GM06990 (cell line): Measurements from ENCODE around the gene DUSP7.

Source experiments
- DNase-seq: peaks from one replicate; pipeline ENCODE4 v3.0.0-alpha.2; 2011; ENCODE audit not compliant: insufficient read length; ENCODE audit errors: extremely low read depth
- H3K27me3 ChIP-seq: replicated peaks from 2 replicates; pipeline ENCODE4 v1.6.0; 2011; ENCODE audit warnings: low read length; ENCODE audit not compliant: control insufficient read depth, insufficient read depth
- H3K36me3 ChIP-seq: 2 replicates; pipeline ENCODE4 v1.5.1; 2011; ENCODE audit warnings: low read length; ENCODE audit not compliant: control insufficient read depth, insufficient read depth
- H3K4me3 ChIP-seq: replicated peaks from 2 replicates; pipeline ENCODE4 v1.5.1; 2011; ENCODE audit warnings: low read depth, mild to moderate bottlenecking, control low read depth, low read length
- TF ChIP-seq, protein P1 (sequence below): IDR thresholded peaks from 2 replicates; pipeline ENCODE4 v1.5.1; 2011; ENCODE audit warnings: low read length, control low read depth, mild to moderate bottlenecking, inconsistent platforms; ENCODE audit not compliant: insufficient read depth, poor library complexity, severe bottlenecking

DUSP7 gene

DNA sequence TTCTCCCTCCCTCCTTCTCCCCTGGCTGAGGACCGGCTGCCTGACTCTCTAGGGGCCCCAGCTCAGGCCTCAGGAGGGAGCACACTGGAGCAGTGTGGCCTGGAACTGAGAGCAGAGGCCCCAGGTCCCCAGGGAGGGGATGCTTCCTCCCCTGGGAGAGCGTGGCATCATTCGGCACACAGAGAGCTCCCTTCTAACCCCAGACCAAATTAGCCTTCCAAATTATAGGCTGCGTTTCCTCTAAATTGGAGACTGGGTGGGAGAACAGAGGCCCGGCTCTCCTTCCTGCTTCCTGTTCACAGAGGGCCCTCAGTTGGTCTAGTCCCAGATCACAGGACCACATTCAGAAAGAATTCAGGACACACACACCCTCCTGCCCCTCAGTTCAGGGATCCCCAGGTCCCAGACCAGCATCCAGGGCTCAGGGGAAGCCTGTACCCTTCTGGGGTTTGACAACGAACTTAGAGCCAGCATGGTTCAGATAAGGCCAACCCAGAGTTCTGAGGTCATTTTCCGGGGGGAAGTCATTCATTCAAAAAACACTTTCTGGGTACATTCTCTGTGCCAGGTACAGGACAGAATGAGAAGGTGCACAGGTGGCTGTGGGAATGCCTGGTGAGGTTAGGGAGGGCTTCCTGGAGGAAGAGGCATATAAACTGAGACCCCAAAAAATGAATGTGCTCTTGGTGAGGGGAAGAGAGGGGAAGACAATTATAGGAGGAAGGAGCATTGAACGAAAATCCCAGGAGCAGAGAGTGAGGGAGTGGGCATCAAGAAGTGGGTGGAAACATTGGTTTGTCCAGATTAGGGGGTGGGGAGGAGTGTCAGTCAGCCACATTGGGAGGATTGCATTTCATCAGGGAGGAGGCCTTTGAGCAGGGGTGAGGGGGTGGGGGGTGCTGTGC lies 32.3 kb downstream of the DUSP7 start:
- Histone ChIP-seq H3K4me3 (no peak overlapping the region), H3K36me3 (no peaks in the 10 kb centered on the region), H3K27me3 (no peaks in the 10 kb centered on the region)
- DNase-seq = peak; percentile 79
- TF ChIP-seq, protein P1, sequence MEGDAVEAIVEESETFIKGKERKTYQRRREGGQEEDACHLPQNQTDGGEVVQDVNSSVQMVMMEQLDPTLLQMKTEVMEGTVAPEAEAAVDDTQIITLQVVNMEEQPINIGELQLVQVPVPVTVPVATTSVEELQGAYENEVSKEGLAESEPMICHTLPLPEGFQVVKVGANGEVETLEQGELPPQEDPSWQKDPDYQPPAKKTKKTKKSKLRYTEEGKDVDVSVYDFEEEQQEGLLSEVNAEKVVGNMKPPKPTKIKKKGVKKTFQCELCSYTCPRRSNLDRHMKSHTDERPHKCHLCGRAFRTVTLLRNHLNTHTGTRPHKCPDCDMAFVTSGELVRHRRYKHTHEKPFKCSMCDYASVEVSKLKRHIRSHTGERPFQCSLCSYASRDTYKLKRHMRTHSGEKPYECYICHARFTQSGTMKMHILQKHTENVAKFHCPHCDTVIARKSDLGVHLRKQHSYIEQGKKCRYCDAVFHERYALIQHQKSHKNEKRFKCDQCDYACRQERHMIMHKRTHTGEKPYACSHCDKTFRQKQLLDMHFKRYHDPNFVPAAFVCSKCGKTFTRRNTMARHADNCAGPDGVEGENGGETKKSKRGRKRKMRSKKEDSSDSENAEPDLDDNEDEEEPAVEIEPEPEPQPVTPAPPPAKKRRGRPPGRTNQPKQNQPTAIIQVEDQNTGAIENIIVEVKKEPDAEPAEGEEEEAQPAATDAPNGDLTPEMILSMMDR = peak; percentile 4

DNA sequence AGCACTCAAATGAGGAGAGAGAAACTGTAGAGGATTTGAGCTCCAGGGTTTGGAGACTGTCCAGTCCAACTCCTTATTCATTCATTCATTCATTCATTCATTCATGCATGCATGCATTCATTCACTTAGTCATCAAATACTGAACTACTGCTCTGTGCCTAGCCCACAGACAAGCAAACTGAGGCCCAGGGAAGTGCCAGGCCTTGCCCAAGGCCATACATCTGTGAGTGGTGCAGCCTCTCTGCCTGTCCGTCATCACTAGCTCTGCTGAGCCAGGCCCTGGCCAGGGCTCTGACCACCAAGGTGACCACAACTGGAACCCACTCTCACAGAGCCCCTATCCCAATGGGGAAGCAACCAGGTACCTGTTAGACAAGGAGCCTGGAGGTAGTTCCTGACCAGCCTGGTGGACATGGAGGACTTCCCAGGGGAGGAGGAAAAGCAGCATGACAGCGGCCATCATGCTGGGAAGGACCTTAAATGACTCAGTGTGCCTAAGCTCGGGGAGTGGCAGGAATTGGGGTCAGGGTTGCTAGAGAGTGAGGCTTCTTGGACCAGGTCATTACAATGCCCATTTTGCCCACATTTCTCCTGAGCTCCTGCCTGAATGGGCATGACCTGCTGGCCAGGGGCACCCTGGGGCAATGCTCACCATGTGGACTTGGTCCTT lies 33.1 kb downstream of the DUSP7 start:
- DNase-seq = no peak
- H3K27me3 ChIP-seq = no peaks in the 10 kb centered on the region
- no peak overlapping the region for H3K4me3 ChIP-seq
- TF ChIP-seq, protein P1 = no peak
- no peaks in the 10 kb centered on the region for H3K36me3 ChIP-seq

DNA sequence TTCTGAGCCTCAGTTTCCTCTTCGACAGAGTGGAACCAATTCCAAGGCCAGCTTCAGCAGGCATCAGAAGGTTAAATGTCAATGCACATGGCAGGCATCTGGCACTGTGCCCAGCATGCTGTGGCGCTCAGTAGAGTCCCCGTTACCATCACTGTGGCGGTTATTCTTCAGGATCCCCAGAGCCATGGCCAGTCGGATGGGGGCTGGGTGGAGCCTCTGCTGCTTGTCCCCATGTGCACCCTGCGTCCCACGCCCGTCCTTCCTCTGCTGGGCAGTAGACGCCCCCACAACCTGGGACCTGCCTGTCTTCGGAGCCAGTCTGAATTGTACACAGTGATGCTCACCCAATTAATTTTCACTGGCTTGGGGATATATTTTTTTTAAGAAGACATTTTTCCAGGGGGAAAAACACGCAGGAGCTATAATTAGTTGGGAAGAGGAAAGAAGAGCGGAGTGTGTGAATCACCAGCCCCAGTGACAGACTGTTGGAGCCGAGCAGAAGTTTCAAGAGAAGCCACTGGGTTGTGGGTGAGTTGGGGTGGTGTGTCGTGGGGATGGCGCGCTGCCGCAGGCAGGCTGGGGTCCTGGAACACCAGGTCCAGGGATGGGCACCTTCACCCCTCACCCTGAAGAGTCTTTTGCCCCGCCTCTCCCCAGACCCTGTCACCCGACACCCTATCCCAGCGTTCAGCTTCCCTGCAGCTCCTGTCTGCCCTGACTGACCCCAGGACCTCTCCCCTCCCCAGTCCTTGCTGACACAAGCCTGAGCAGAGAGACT lies 33.9 kb downstream of the DUSP7 start:
- TF ChIP-seq, protein P1 = no peak
- DNase-seq = no peak
- Histone ChIP-seq H3K36me3 (no peaks in the 10 kb centered on the region), H3K27me3 (no peaks in the 10 kb centered on the region), H3K4me3 (no peak overlapping the region)

DNA sequence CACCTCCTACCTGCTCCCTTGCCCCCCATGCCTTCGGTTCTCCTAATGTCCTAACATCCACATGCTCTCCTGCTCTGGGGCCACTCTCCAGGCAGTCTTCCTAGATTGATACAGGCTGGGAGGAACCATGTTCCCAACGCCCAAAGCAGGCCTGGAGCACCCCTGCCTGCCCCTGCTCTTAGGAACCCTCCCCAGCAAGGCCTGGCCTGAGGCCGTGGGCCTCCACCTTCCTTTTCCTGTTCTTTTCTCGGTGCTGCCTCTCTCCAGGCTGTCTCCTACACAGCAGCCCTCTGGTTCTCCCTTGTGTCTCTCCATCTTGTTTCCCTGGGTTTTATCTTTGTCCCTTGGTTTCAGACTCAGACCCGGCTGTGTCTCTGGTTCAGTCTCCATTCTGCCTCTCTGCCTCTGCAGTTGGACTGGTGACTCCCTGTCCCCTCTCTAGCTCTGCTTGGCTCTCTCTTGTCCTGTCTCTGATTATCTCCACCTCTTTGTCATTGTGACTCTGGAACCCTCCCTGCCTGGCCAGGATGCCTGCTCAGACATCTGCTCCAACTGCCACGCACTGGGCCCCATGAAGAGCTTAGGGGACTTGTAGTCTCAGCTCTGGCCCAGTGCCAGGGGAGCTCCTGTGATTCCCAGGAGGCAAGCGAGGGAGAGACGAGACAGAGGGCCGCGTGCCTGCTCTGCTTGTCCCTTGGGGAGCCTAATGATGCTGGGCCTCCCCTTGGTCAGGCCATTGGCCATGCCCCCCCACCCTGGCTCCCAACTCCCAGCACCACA lies 34.7 kb downstream of the DUSP7 start:
- no peak for DNase-seq
- Histone ChIP-seq H3K4me3 (no peak overlapping the region), H3K36me3 (no peaks in the 10 kb centered on the region), H3K27me3 (no peaks in the 10 kb centered on the region)
- TF ChIP-seq, protein P1 = no peak

DNA sequence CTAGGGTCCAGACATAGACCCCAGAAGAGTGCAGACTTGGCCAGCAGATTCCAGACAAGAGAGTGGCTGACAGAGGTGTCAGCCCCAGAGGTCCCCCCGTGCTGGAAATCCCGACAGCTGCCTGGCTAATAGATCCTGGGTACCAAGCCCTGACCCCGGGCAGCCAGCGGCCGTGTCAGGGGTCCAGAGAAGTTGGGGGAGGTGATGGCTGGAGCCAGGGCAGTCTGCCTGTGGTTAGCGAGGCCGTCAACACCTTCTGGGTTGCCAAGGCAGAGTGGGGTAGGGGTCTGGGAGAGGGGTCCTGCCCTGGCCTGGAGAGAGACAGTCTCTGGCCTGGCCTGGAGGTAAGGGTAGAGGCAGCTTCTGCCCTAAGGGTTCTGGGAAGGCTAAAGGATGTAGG lies 35.6 kb downstream of the DUSP7 start:
- H3K36me3 ChIP-seq = no peaks in the 10 kb centered on the region
- DNase-seq = no peak
- no peak overlapping the region for H3K4me3 ChIP-seq
- H3K27me3 ChIP-seq = no peaks in the 10 kb centered on the region
- TF ChIP-seq, protein P1 = no peak
